Measurements from ENCODE around the gene CAP1.

Gene CAP1

GRCh38 chr1:40096977-40097782 lies 56.7 kb downstream of the CAP1 start, which contains the start of gene PPT1:
TSS of gene PPT1 (minus strand) at chr1:40097252. CDS start at chr1:40097238, 14 bp downstream.
- DNase-seq: peak; percentile 76 to 81

GRCh38 chr1:40102038-40102437 lies 61.5 kb downstream of the CAP1 start:
- no peak for DNase-seq

GRCh38 chr1:40102896-40103295 lies 62.4 kb downstream of the CAP1 start:
- no peak for DNase-seq

DNA sequence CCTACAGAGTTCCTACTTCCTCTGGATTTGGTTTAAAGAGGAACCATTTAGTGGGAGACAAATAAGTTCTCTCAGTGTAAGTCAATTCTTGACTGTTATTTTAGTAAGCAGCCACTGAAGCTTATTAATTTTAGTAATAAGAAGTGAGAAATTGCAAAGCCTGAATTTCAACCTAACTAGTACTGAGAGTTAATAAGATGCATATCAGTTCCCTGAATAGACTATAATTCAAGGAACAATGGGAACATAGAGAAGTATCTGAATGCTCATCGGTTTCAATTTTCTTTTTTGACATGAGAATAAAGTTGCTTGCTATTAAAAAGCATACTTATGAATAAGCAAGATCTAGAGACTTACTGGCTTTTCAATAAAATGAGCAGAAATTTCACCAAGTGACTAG lies 64.5 kb downstream of the CAP1 start:
- DNase-seq: no peak

- DNase-seq: no peak
Observed at GRCh38 chr1:40107290-40107959, 66.9 kb downstream of the CAP1 start.

DNA sequence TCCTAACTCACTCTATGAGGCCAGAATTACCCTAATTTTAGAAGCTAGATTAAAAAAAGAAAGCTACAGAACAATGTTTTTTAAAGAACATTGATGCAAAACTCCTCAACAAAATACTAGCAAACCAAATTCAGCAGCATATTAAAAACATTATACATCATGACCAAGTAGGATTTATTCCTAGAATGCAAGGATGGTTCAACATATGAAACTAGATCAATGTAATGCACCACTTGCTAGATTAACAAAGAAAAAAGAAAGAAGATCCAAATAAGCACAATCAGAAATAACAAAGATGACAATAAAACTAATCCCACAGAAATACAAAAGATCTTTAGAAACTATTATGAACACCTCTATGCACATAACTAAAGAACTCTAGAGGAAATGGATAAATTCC lies 69.9 kb downstream of the CAP1 start:
- DNase-seq: no peak

DNA sequence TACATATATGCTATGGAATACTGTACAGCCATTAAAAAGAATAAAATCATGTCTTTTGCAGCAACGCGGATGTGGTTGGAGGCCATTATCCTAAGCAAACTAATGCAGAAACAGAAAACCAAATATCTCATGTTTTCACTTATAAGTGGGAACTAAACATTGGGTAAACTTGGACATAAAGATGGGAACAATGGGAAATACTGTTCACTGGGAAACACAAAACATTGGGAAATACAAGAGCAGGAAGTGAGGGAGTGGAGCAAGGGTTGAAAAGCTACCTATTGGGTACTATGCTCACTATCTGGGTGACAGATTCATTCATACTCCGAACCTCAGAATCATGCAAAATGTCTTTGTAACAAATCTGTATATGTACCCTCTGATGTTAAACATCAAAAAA lies 73.9 kb downstream of the CAP1 start:
- no peak for DNase-seq

DNA sequence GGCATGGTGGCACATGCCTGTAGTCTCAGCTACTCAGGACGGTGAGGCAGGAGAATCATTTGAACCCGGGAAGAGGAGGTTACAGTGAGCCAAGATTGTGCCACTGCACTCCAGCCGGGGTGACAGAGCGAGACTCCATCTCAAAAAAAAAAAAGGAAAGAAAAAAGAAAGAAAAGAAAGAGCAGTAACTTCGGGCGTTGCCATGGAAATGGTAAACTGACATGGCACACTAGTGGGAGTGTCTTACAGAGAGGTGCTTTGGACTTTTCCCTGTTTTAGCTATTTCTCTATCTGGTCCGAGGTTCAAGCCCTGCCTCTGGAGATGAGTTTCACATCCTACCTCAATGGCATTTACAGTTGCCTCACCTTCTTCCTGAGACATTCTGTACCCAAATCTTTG lies 79.6 kb downstream of the CAP1 start:
- DNase-seq: no peak

All from CD4-positive, alpha-beta T cell treated with Interleukin-1 beta for 1 hour (primary cell).